ENCODE data around the gene CFAP77. TPM values are rescaled to one million over a fixed set of nuclear protein-coding genes. Genes with fewer than 3 reads are reported as not detected.

Gene CFAP77
- polyA plus RNA-seq, 3 donors = not detected

DNA sequence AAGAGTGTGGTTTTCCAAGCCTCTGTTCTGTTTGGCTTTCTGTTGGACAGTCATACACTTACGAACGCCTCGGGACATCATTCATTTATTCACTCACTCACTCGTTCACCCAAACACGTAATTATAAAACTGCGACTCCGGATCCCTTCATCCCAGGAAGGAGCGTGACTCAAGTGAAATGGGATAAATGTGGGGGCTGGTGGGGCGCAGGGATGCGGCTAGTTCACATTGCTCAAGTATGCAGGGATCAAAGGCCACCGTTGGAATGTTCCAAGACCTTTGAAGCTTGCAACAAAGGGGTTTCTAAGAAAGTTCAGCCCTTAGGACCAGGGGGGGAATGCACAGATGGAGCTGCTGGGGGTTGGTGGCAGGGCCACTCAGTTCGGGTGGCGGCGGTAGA, 64.2 kb downstream of the CFAP77 start:
- no peak overlapping the region for H3K27ac ChIP-seq (ENCODE audit: low read depth, low read length)
- 65 to 72% (median 65%) methylated on average over 14 of the region's 14 CpGs for WGBS, 3 donors

GRCh38 chr9:132478353-132479050, 68.5 kb downstream of the CFAP77 start:
- WGBS, 3 donors = 68 to 88% (median 80%) methylated on average over 15 of the region's 15 CpGs
- no peak overlapping the region for H3K27ac ChIP-seq (ENCODE audit: low read depth, low read length)

DNA sequence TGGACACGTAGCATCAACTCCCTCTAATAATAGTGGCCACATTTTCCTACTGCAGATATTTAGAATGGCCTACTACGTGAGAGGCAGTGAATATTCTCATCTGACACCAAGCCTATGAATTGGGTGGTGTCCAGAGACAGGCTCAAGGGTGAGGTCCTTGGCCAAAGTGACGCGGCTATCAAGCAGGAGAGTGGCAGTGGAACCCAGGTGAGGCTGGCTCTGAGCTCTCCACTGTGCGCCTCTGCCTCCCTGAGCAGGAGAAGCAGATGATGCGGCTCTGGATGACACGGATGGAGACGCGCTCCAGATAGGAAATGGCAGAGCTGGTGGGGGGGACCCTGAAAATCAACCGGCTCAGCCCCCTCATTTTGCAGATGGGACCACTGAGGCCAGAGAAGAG, 69.7 kb downstream of the CFAP77 start:
- 88 to 92% (median 91%) methylated on average over 10 of the region's 10 CpGs for WGBS, 3 donors
- H3K27ac ChIP-seq (ENCODE audit: low read depth, low read length) = no peak overlapping the region

DNA sequence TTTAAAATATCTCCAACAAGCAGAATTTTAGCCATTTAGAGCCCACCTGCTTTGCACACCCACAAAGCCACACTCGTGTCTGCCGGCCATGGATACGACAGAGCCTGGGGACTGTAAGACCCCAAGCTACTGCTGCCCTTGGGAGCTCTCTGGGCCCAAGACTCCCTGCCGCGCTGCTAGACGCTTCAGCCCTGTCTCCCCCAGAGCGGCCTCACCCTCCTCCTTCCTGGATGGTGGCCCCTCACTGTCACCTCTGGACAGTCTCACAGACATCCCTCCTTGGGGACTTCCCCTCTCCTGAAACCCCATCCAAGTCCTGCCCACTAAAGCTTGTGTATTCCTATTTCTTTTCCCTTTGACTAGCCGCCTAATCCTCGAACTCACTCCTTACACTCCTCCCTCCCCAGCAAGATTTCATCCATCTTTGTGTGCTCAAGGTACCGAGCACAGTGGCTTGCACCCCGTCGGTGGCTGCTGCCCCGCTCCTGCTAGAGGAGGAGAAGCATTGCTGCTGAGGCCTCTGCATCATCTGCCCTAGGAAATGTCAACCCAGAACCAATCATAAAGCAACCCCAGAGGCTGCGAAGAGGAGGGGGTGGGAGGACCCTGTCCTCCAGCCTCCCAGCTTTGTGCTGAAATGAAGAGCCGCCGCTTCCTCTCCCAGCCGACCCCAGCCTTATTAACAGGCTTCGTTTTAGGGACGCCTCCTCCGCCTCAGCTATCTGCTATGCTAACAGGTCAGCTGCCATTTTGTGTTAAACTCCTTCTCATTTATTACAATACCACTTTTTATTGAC, 71.2 kb downstream of the CFAP77 start:
- no peak overlapping the region for H3K27ac ChIP-seq (ENCODE audit: low read depth, low read length)
- 55 to 64% (median 64%) methylated on average over 20 of the region's 20 CpGs for WGBS, 3 donors

GRCh38 chr9:132482196-132482813, 72.3 kb downstream of the CFAP77 start:
- 73 to 74% (median 73%) methylated on average over 17 of the region's 17 CpGs for WGBS, 3 donors
- no peak overlapping the region for H3K27ac ChIP-seq (ENCODE audit: low read depth, low read length)

- 65 to 84% (median 79%) methylated on average over 14 of the region's 14 CpGs for WGBS, 3 donors
- H3K27ac ChIP-seq (ENCODE audit: low read depth, low read length) = no peak overlapping the region
Observed at GRCh38 chr9:132485393-132485792, 75.4 kb downstream of the CFAP77 start.

DNA sequence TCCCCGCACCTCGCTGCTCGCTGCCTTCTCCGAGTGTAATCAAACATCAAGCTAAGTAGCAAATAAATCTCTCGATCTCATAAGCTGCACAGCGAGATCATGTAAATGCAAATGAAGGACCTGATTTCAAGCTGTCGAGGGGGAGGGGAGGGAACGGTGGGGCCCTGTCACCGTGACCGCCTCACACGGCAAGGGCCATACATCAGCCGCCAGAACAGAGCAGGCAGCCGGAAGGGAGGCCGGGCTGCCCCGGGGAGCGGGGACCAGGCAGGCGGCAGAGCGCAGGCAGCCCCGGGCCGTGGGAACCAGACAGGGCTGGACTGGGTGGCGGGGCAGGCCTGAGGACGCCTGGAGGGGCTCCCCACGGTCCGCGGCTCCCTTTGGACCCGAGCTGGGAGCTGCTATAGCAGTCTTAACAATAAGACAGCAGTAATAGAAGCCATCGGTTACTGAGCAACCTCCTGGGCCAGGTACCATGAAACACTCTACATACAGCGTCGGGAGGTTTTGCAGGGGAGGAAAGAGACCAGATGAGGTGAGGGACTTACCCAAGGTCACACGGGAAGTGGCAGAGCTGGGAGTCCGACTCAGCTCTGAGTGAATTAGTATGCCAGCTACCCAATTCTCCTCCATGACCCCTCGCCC, 76.8 kb downstream of the CFAP77 start:
- WGBS, 3 donors = 25 to 31% (median 30%) methylated on average over 32 of the region's 32 CpGs
- H3K27ac ChIP-seq (ENCODE audit: low read depth, low read length) = no peak overlapping the region

DNA sequence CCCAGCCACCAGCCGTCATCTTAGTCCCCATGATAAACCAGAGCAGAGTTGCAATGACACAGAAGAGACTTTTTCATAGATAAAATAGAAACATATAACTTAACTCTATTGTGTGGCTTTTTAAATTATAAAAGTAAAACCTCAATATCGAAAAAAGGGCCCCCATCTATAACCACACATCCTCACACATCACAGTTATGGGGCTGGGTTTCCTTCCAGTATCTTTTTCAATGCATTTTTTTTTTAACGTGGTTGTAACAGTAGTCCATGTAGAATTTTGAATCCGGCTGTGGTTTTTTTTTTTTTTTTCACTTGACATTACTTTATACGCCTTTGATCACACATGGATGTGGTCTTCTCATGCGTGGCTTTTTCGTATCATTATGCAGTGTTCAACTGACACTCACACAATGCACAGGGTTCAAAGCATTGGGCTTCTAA, 77.4 kb downstream of the CFAP77 start:
- H3K27ac ChIP-seq (ENCODE audit: low read depth, low read length) = no peak overlapping the region
- WGBS, 3 donors = 57 to 75% (median 58%) methylated on average over 7 of the region's 7 CpGs

GRCh38 chr9:132487980-132488535, 78.0 kb downstream of the CFAP77 start:
- H3K27ac ChIP-seq (ENCODE audit: low read depth, low read length) = no peak overlapping the region
- WGBS, 3 donors = 16 to 28% (median 26%) methylated on average over 7 of the region's 7 CpGs

GRCh38 chr9:132488626-132489025, 78.6 kb downstream of the CFAP77 start:
- 30 to 48% (median 44%) methylated on average over 9 of the region's 9 CpGs for WGBS, 3 donors
- no peak overlapping the region for H3K27ac ChIP-seq (ENCODE audit: low read depth, low read length)

DNA sequence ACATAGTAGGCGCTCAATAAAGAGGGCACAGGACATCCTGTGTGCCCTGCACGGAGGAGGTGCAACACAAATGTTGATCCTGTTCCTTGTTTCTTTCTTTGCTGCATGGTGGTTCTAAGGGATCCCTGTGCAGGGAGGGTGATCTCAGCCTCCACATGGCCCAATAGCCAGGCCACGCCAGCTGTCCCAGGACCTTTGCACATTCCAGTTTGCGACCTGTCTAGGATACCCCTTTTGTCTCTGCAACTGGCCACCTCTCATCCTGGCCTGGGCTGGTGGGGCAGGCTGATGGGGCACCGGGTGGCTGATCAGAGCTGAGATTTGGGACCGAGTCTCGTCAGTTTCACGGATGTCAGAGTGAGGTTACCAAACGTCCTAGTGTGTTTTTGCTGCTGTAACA, 79.5 kb downstream of the CFAP77 start:
- 76 to 77% (median 76%) methylated on average over 9 of the region's 9 CpGs for WGBS, 3 donors
- H3K27ac ChIP-seq (ENCODE audit: low read depth, low read length) = no peak overlapping the region

- 47 to 86% (median 75%) methylated on average over 2 of the region's 2 CpGs for WGBS, 3 donors
- no peak overlapping the region for H3K27ac ChIP-seq (ENCODE audit: low read depth, low read length)
Observed at GRCh38 chr9:132494857-132495256, 84.8 kb downstream of the CFAP77 start.

DNA sequence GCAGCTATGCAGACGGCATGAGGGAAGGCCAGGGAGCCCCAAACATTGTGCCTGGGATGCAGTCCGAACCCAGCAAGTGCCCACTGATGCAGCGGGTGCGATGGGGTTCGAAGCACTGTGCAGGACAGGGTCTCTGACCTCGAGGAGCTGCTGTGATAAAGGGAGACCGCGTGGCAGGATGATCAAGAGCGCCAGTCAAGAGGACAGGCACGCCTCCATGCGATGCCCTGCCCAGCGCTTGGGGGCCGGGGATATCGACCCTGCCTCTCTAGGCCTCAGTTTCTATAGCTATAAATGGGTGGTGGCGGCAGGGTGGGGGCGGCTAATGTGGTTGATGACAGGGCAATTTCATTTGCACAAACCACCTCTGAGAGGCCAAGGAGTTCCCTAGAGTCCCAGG, 87.7 kb downstream of the CFAP77 start:
- no peak overlapping the region for H3K27ac ChIP-seq (ENCODE audit: low read depth, low read length)
- 85 to 89% (median 89%) methylated on average over 16 of the region's 16 CpGs for WGBS, 3 donors

GRCh38 chr9:132498531-132499210, 88.7 kb downstream of the CFAP77 start:
- WGBS, 3 donors = 46 to 55% (median 48%) methylated on average over 20 of the region's 20 CpGs
- no peak overlapping the region for H3K27ac ChIP-seq (ENCODE audit: low read depth, low read length)

DNA sequence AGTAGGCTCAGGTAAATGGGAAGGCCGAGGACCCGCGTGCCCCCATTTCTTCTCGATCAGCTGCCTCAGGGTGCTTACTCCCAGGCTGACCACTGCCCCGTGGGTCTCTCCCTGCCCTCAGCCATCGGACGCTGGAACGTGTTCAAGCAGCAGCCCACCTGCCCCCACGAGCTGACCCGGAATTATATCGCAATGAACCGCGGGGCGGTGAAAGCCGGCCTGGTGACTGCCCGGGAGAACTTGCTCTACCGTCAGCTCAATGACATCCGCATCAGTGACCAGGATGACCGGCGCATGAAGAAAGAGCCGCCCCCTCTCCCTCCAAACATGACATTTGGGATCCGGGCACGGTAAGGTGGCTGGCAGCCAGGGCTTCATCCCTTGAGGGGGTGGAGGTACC, 89.2 kb downstream of the CFAP77 start:
- WGBS, 3 donors = 83 to 89% (median 86%) methylated on average over 23 of the region's 23 CpGs
- no peak overlapping the region for H3K27ac ChIP-seq (ENCODE audit: low read depth, low read length)

- H3K27ac ChIP-seq (ENCODE audit: low read depth, low read length) = no peak overlapping the region
- 75 to 83% (median 76%) methylated on average over 7 of the region's 7 CpGs for WGBS, 3 donors
Observed at GRCh38 chr9:132500193-132500592, 90.2 kb downstream of the CFAP77 start.

DNA sequence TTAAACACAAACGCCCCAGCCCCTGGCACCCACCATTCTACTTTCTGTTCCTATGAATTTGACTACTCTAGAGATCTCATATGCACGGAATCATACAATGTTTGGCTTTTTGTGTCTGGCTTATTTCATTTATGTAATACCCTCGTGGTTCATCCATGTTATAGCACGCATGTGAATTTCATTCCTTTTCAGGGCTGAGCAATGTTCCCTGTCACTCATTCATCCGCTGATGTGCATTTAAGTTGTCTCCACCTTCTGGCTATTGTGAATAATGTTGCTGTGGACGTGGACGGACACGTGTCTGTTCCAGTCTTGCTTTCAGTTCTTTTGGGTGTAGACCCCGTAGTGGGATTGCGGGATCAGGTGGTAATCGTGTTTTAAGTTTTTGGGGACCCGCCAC, 92.5 kb downstream of the CFAP77 start:
- WGBS, 3 donors = 89 to 91% (median 89%) methylated on average over 12 of the region's 12 CpGs

GRCh38 chr9:132503116-132503515, 93.1 kb downstream of the CFAP77 start:
- WGBS, 3 donors = 62 to 74% (median 73%) methylated on average over 6 of the region's 6 CpGs
- no peak overlapping the region for H3K27ac ChIP-seq (ENCODE audit: low read depth, low read length)

More for the DNA sequence above, 92.5 kb downstream of the CFAP77 start:
- no peak overlapping the region for H3K27ac ChIP-seq (ENCODE audit: low read depth, low read length)

Data from adipose tissue (tissue), 3 donors.